GM18511 (cell line): ENCODE data around the gene ABL1.

Source experiments
- ATAC-seq: cut with Tn5 transposase; IDR thresholded peaks from one replicate; pipeline ENCODE4 v1.9.1; 2021; ENCODE audit warnings: mild to moderate bottlenecking, moderate library complexity; ENCODE audit not compliant: unreplicated experiment

The ABL1 gene

DNA sequence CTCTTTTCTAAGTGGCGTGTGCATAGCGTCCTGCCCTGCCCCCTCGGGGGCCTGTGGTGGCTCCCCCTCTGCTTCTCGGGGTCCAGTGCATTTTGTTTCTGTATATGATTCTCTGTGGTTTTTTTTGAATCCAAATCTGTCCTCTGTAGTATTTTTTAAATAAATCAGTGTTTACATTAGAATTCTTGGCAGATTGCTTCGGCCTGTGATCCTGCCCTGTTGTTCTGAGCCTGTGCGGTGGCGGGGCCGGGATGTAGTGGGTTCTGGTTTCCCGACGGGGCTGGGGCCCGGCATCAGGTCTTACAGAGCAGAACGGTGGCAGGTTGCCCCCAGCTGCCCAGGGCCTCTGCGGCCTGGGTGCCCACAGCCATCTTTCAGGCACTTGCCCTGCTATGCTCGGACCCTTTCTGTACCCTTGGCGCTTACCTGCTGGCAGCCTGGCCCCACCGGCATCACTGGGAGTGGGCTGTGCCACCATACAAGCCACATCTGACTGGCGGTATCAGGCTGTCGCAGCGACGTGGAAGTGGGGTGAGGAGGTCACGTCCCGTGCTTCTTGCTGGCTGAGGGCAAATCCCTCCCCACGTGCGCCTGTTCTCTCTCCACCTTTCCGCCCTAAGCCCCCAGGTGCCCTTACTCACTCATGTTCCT is 52.6 kb downstream of the ABL1 start:
- no peak for ATAC-seq

DNA sequence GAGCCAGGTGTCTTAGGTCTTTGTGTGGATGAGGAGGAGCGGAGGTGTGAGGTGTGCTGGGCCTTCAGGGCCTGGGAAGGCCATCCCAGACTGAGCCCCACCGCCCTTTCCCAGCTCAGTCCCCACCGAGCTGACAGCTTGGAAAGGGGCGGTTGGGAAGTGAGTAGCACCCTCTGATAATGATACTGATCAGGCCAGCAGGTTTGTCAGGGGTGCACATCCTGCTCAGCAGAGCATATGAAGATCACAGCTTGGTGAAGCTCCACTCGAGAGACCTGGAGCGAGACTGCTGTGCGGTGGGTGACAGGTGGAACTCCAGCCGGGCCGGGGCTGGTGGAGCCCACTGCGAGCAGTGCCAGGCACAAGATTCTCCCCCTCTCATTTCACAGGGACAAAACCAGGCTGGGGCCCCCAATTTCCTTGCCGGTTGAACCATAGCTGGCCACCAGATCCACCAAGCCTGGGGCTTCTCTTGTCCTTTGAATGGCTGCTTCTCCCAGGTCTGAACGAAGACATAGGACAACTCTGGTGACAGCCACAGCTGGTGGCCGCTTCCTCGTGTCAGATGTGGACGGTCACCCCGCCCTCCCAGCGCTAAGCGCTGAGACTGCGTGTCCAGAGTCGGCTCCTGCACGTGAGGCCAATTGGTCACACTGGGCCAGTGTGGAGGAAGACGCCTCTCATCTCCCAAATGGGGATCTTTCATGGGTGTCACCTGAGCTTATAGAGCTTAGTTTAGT is 53.3 kb downstream of the ABL1 start:
- no peak for ATAC-seq

GRCh38 chr9:130890124-130890523 is 55.1 kb downstream of the ABL1 start:
- ATAC-seq: no peak

DNA sequence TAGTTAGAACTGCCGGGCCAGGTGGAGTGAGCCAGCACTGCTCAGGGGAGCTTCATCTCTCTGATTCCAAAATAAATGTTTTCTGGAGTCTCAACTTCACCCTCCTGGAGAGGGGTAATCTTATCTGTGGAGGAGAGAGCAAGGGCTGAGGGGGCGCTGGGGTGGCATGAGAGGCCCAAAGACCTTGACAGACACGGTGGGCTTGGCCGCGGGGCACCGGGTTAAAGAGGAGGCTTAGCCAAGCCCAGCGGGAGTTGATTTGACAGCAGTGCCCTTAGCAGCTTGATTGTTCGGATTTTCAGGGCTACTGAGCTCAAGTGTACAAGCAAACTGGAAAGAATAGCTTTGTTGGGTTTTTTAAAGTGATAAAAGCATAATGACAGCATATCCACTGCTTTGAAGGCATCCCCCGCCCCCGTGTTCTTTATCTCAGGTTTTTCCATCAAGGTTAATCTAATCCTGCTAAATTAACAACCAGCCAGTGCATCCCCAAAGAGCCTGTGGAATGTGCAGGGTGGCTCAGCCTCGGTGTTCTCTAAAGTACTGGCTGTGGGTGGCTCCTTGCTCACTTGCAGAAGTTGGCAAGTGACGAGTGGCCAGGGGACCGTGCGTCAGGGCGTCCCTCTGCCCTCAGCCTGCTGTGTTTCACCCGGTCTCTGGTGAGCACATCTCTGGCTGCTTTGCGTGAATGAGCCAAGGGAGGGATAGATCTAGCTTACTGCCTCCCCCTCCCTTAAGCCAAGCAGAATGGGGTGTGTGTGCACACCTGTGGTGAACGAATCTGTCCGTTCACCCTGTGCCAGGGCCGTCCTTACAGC is 56.0 kb downstream of the ABL1 start:
- ATAC-seq: no peak

GRCh38 chr9:130891688-130892476 is 56.8 kb downstream of the ABL1 start:
- ATAC-seq: no peak

DNA sequence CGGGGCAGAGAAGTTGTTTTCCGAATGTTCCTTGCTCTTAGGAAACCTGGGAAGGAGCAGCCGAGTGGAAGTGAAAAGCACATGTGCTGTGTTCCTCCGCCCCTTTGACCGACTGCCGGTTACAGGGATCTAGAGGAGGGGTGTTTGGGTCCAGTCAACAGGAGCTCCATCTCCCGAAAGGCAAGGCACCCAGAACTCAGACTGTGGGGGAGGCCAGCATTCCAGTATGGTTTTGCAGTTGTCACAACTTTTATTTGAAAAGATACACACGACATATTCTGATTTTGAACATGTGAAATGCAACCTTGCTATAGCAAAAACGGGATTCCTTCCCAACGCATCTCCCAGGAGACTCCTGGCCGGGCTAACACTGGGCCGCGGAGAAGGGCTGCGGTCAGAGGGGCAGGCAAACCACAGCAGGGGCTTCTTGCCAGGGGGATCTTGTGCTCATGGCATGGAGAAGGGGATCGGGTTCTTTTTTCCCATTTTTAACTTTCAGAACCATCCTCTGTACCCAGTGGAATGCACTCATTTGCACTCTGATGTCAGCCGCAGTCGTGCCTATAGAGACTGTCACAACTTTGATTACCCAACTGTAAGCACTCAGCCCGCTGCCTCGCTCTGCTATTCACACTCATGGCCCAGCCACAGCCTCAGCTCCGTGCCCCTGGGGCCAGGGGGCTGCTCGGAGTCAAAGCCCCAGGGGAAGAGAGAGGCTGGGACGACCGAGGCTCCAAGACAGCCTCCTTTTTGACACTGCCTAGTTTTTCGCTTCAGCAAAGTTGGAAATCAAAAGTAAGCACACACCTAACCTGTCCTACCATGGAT is 57.6 kb downstream of the ABL1 start:
- no peak for ATAC-seq

- ATAC-seq: no peak
Observed at GRCh38 chr9:130893341-130894101, 58.5 kb downstream of the ABL1 start.

GRCh38 chr9:130894546-130894945 is 59.5 kb downstream of the ABL1 start:
- ATAC-seq: no peak

DNA sequence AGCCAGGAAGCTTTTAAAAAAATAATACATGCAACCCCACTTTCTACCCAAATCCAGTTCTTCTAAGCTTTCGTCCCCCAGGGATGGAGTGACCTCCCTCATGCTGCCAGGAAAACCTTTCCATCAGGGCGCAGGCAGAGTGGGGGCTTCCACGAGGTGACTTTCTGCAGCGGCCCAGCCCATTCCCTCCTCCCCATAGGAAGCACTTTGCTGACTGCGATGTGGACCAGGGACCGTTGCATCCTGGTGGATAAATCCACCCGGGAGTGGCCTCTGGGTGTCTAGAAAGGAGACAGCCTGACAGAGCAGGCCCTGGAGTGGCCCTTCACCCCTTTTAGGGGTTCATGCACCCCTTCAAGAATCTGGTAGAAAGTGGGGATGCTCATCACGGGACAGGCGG is 60.0 kb downstream of the ABL1 start:
- no peak for ATAC-seq

DNA sequence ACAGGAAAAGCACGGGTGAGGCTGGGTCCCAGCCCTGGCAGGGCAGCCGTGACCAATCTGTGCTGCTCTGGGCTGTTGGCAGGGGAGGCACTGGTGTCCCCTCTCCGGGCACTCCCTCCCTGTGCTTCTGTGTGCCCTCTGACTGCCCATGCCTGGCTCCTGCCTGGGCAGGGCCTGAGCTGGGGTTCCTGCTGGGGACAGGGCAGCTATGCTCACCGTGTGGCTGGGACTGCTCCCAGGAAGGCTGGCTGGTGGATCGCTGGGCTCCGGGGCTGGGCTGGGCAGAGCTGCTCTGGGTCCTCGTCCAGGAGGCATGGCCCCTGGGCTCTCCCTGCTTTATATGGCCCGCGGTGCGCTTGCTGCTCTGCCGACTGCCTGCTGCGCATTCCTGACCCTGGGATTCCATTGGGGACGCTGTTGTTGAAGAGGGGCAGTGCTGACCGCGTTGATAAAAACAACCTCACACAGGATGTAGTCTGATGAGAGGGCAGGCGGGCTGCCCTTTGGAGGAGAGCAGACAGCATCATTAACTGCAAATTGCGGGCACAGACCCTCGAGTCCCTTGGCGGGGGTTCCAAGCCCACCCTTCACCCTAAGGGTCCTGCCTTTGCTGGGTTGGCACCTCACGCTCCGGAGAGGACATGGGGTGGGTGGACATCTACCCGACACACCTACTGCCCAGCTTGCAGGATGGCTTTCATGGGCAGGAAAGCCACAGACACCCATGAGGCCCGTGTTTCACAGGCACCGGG is 60.6 kb downstream of the ABL1 start:
- ATAC-seq: no peak

GRCh38 chr9:130896233-130897014 is 61.4 kb downstream of the ABL1 start, which contains the start of gene QRFP:
TSS of gene QRFP (minus strand) at chr9:130896812. CDS start at chr9:130893838, 2,974 bp downstream.
- ATAC-seq: no peak

DNA sequence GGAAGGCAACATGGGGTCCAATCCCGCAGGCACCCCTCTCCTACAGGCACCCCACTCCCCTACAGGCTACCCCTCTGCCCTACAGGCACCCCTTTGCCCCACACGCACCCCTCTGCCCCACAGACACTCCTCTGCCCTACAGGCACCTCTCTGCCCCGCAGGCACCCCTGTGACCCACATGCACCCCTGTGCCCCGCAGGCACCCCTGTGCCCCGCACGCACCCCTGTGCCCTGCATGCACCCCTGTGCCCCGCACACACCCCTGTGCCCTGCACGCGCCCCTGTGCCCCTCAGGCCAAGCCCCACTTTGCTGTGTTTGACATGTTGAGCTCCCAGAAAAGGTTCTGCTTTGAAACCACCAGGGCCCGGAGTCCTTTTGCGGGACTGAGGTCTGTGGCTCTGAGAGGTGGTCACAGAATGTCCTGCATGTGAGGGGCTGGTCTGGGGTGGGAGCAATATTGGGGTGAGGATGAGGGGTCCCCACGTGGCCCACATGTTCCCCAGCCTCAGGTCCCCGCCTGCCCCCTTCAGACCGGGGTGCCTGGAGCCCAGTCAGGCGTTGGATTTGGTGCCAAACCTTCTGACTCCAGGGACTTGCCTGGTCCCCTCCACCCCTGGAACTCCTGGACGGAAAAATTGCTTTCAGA is 62.2 kb downstream of the ABL1 start:
- no peak for ATAC-seq

- ATAC-seq: no peak
Observed at GRCh38 chr9:130897848-130898551, 62.9 kb downstream of the ABL1 start.

DNA sequence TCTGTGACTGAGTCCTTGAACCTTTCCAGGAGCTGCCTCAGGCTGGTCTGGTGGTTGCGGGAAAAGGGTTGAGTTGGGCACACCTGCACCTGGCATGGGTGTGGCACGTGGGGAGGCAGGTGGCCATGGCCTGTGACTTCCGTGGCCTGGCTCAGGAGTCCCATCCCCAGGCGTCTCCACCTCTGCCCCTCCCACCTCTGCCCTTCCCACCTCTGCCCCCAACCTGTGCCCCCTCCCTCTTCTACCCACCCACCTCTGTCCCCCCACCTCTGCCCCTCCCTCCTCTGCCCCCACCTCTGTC is 63.4 kb downstream of the ABL1 start:
- ATAC-seq: no peak

DNA sequence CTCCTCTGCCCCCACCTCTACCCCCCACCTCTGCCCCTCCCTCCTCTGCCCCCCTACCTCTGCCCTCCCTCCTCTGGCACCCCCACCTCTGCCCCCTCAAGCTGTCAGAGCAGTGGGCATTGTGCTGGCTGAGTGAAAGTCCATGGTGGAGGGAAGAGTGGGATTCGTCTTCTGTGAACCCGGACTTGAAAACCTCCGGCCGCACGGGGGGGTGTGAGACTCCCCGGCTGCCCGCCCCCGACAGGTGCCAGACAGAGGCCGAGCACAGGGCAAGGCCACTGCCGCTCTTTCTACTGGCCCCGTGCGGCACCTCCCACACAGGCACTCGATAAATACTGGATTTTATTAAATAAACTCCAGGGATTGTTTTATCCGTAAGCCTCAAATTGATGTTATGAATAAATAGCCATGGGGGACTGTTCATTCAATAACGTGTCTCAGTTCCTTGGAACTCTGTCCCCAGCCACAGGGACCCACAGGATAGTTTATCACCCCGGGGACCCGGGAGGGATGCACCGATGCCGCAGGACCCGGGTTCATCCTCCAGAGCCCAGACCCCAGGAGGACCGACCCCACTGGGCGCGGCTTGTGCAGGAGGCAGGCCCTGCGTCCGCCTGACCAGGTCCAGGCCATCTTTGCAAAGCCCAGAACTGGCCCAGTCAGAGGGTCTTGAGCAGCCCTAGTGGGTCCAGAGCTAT is 64.1 kb downstream of the ABL1 start:
- no peak for ATAC-seq
